Astrocyte of the spinal cord (primary cell): ENCODE data around the gene ENOX2.
A peak's percentile ranks its signal among the peaks of the same experiment; 100 is the strongest.

Source experiments
- DNase-seq: peaks from one replicate; pipeline ENCODE4 v3.0.0; 2011; ENCODE audit warnings: low read depth, low spot score
- H3K4me3 ChIP-seq: 2 replicates; pipeline ENCODE4 v1.5.1; 2011; ENCODE audit warnings: low read depth, mild to moderate bottlenecking, low read length, moderate library complexity
- in situ Hi-C: cut with HindIII; loops from 2 replicates; pipeline ENCODE4 v1.10.0; 2017; ENCODE audit warnings: low sequenced_read_pairs
- TF ChIP-seq, protein P1 (sequence below): IDR thresholded peaks from 2 replicates; pipeline ENCODE4 v1.5.1; 2012; ENCODE audit warnings: low read depth, mild to moderate bottlenecking, low read length, inconsistent platforms

Gene ENOX2

GRCh38 chrX:130658310-130658709 is 244.7 kb downstream of the ENOX2 start:
- DNase-seq, result no peak
- TF ChIP-seq, protein P1, sequence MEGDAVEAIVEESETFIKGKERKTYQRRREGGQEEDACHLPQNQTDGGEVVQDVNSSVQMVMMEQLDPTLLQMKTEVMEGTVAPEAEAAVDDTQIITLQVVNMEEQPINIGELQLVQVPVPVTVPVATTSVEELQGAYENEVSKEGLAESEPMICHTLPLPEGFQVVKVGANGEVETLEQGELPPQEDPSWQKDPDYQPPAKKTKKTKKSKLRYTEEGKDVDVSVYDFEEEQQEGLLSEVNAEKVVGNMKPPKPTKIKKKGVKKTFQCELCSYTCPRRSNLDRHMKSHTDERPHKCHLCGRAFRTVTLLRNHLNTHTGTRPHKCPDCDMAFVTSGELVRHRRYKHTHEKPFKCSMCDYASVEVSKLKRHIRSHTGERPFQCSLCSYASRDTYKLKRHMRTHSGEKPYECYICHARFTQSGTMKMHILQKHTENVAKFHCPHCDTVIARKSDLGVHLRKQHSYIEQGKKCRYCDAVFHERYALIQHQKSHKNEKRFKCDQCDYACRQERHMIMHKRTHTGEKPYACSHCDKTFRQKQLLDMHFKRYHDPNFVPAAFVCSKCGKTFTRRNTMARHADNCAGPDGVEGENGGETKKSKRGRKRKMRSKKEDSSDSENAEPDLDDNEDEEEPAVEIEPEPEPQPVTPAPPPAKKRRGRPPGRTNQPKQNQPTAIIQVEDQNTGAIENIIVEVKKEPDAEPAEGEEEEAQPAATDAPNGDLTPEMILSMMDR, result no peak
- no peak overlapping the region for H3K4me3 ChIP-seq
- in situ Hi-C loops, result no loop called here

- H3K4me3 ChIP-seq, result no peak overlapping the region
- TF ChIP-seq, protein P1, result no peak
- DNase-seq, result peak; percentile 9
- in situ Hi-C loops, result no loop called here
Observed at GRCh38 chrX:130654409-130654950, 248.5 kb downstream of the ENOX2 start.

DNA sequence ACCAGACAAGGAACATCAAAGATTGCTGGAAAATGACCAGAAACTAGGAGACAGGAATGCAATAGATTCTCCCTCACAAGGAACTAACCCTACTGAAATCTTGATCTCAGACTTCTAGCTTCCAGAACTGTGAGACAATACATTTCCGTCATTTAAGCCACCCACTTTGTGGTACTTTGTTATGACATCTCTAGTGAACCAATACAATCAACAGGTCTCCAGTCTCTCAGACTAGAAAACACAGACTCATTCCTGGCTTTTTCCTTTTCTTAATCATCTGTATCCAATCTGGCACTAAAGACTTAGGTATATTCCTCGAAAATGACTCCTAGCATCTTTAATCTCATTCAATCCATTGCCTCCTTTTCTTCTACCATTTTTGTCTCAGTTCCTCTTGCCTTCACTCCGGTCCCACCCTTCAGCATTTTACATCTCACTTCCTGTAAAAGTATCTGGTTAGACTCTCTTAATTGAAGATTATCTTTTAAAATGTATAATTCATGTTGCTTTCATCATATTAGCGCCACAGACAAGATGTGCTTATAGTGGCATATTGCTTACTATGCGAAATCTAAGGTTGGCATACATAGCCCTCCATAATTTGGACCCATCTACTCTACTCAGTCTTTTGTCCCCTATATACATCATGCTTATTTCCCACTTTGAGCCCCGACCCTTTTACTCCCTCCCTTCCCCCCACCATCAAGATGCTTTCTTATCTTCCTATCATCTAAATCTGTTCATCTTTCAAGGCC is 250.0 kb downstream of the ENOX2 start:
- in situ Hi-C loops, result no loop called here
- no peak for DNase-seq

GRCh38 chrX:130649738-130650137 is 253.3 kb downstream of the ENOX2 start:
- no peak for DNase-seq
- in situ Hi-C loops, result no loop called here
- TF ChIP-seq, protein P1, result no peak
- H3K4me3 ChIP-seq, result no peak overlapping the region

More for the DNA sequence above, 250.0 kb downstream of the ENOX2 start:
- H3K4me3 ChIP-seq, result no peak overlapping the region
- TF ChIP-seq, protein P1, result no peak

GRCh38 chrX:130647468-130647867 is 255.5 kb downstream of the ENOX2 start:
- in situ Hi-C loops, result no loop called here
- TF ChIP-seq, protein P1, result no peak
- no peak for DNase-seq
- H3K4me3 ChIP-seq, result no peak overlapping the region

GRCh38 chrX:130645955-130646583 is 256.9 kb downstream of the ENOX2 start:
- in situ Hi-C loops, result no loop called here
- TF ChIP-seq, protein P1, result no peak
- H3K4me3 ChIP-seq, result no peak overlapping the region
- peak; percentile 4 for DNase-seq
